A549 (cell line): Measurements from ENCODE around the gene SH3RF1. TPM values are rescaled to one million over a fixed set of nuclear protein-coding genes. Genes with fewer than 3 reads are reported as not detected.

Experiments used
- ATAC-seq, 2 experiments: fragments of 200-7000 bp in 1 of 2; fragments of >200 bp in 1 of 2; cut with Nextera tagmentation in 1 of 2; cut with Tn5 transposase in 1 of 2; 3 replicates each; pipeline versions ENCODE4 v1.8.0 to v1.9.1; 2018 to 2020; ENCODE audit warnings: mild to moderate bottlenecking in 1 of 2, moderate library complexity in 1 of 2
- CTCF ChIA-PET: fragments of 300-600 bp; sonication (Branson Sonifier 250); formaldehyde crosslinking; extraction: SDS; loops from one replicate; lab custom pipeline; 2021; ENCODE audit warnings: antibody characterized with exemption, inconsistent platforms; lab: Yijun Ruan, JAX
- POLR2A ChIA-PET: fragments of 350-600 bp; formaldehyde crosslinking; extraction: SDS; loops from one replicate; lab custom pipeline; 2021; ENCODE audit warnings: antibody characterized with exemption, inconsistent platforms; lab: Yijun Ruan, JAX
- DNase-seq, 2 experiments: peaks; one replicate each; pipeline versions ENCODE4 v3.0.0 to v3.0.0-alpha.2; 2011 to 2016; ENCODE audit warnings: low read depth in 1 of 2, low spot score in 1 of 2
- FAIRE-seq: peaks from 2 replicates; lab custom pipeline; 2011; peaks lifted over from hg19 to GRCh38; lab: Jason Lieb, UNC
- H3K27ac ChIP-seq, 2 experiments: fragments of >200 bp; sonication (Bioruptor Twin); formaldehyde crosslinking; 3 replicates each; pipeline ENCODE4 v1.5.1; 2016 to 2017
- H3K4me1 ChIP-seq: fragments of >200 bp; sonication (Bioruptor Twin); formaldehyde crosslinking; 3 replicates; pipeline ENCODE4 v1.6.1; 2016
- H3K4me2 ChIP-seq: fragments of >200 bp; sonication (Bioruptor Twin); formaldehyde crosslinking; 3 replicates; pipeline ENCODE4 v1.6.1; 2016
- H3K4me3 ChIP-seq: fragments of >200 bp; sonication (Bioruptor Twin); formaldehyde crosslinking; 3 replicates; pipeline ENCODE4 v1.5.1; 2016
- H3K9me3 ChIP-seq: fragments of >200 bp; sonication (Bioruptor Twin); formaldehyde crosslinking; 3 replicates; pipeline ENCODE4 v1.6.1; 2016
- BHLHE40 ChIP-seq: IDR thresholded peaks from 2 replicates; pipeline ENCODE4 v1.6.1; 2012; ENCODE audit warnings: low read depth, low read length, inconsistent platforms
- CBX2 ChIP-seq: fragments of 200-600 bp; sonication (generic); IDR thresholded peaks from 2 replicates; pipeline ENCODE4 v1.6.1; 2016; ENCODE audit warnings: low read depth, mild to moderate bottlenecking, borderline replicate concordance
- CHD2 ChIP-seq: fragments of 150-350 bp; IDR thresholded peaks from 2 replicates; pipeline ENCODE4 v1.6.1; 2014; ENCODE audit warnings: low read length; ENCODE audit not compliant: partially characterized antibody
- CHD4 ChIP-seq: fragments of 200-600 bp; sonication (generic); IDR thresholded peaks from 2 replicates; pipeline ENCODE4 v1.6.1; 2016; ENCODE audit warnings: antibody characterized with exemption, mild to moderate bottlenecking, borderline replicate concordance
- EHMT2 ChIP-seq: fragments of 200-600 bp; sonication (generic); IDR thresholded peaks from 2 replicates; pipeline ENCODE4 v1.6.1; 2016; ENCODE audit warnings: antibody characterized with exemption, low read depth, mild to moderate bottlenecking, moderate library complexity
- EP300 ChIP-seq, 2 experiments: fragments of >200 bp; sonication (Bioruptor Twin); formaldehyde crosslinking; IDR thresholded peaks; 2 replicates in 1 of 2; 3 replicates in 1 of 2; pipeline ENCODE4 v1.6.1; 2016 to 2017
- FOSB ChIP-seq: fragments of 250-450 bp; sonication (Bioruptor Pico); IDR thresholded peaks from 2 replicates; pipeline ENCODE4 v1.5.0; 2020; ENCODE audit warnings: mild to moderate bottlenecking, moderate library complexity
- HDAC2 ChIP-seq: fragments of 200-600 bp; sonication (generic); IDR thresholded peaks from 2 replicates; pipeline ENCODE4 v1.6.1; 2016
- HOXA7 ChIP-seq: fragments of 250-450 bp; sonication (Bioruptor Pico); IDR thresholded peaks from 2 replicates; pipeline ENCODE4 v1.5.0; 2020; ENCODE audit warnings: mild to moderate bottlenecking, moderate library complexity
- HOXB13 ChIP-seq: fragments of 250-450 bp; sonication (Bioruptor Pico); IDR thresholded peaks from 2 replicates; pipeline ENCODE4 v1.5.0; 2020; ENCODE audit warnings: low read depth, mild to moderate bottlenecking, moderate library complexity
- HOXB5 ChIP-seq: fragments of 250-450 bp; sonication (Bioruptor Pico); IDR thresholded peaks from 2 replicates; pipeline ENCODE4 v1.5.0; 2020; ENCODE audit warnings: mild to moderate bottlenecking, moderate library complexity
- JUNB ChIP-seq: fragments of >200 bp; sonication (Bioruptor Twin); formaldehyde crosslinking; IDR thresholded peaks from 2 replicates; pipeline ENCODE4 v1.6.1; 2016
- KDM1A ChIP-seq: fragments of 200-600 bp; sonication (generic); IDR thresholded peaks from 2 replicates; pipeline ENCODE4 v1.6.1; 2016; ENCODE audit warnings: low read depth, mild to moderate bottlenecking
- MAZ ChIP-seq: fragments of 150-350 bp; IDR thresholded peaks from 2 replicates; pipeline ENCODE4 v1.6.1; 2014; ENCODE audit warnings: antibody characterized with exemption, low read depth, low read length, borderline replicate concordance
- MYC ChIP-seq: IDR thresholded peaks from 2 replicates; pipeline ENCODE4 v1.6.1; 2012; ENCODE audit warnings: mild to moderate bottlenecking, inconsistent platforms, low read length, improper control_type of control experiment, borderline replicate concordance
- NPAS2 ChIP-seq: fragments of 250-450 bp; sonication (Bioruptor Pico); IDR thresholded peaks from 2 replicates; pipeline ENCODE4 v1.8.0; 2022; ENCODE audit warnings: mild to moderate bottlenecking, moderate library complexity, borderline replicate concordance
- RARB ChIP-seq: fragments of 250-450 bp; sonication (Bioruptor Pico); IDR thresholded peaks from 2 replicates; pipeline ENCODE4 v1.8.0; 2021; ENCODE audit warnings: mild to moderate bottlenecking, moderate library complexity
- RCOR1 ChIP-seq: fragments of 150-350 bp; IDR thresholded peaks from 2 replicates; pipeline ENCODE4 v1.6.1; 2014; ENCODE audit warnings: antibody characterized with exemption, low read length, low read depth
- SMC3 ChIP-seq: fragments of >200 bp; sonication (Bioruptor Twin); formaldehyde crosslinking; IDR thresholded peaks from 3 replicates; pipeline ENCODE4 v1.6.1; 2018; ENCODE audit warnings: inconsistent platforms
- SREBF2 ChIP-seq: fragments of 450-650 bp; IDR thresholded peaks from 2 replicates; pipeline ENCODE4 v1.6.1; 2014; ENCODE audit warnings: mild to moderate bottlenecking, moderate library complexity
- TFCP2L1 ChIP-seq: fragments of 250-450 bp; sonication (Bioruptor Pico); IDR thresholded peaks from 2 replicates; pipeline ENCODE4 v1.5.0; 2021; ENCODE audit warnings: mild to moderate bottlenecking
- WGBS: methylation state at CpG from one replicate; pipeline ENCODE4 v1.1.6; 2017; ENCODE audit errors: missing lambda C conversion rate; 5-methylcytosine and 5-hydroxymethylcytosine counted together
- polyA plus RNA-seq, 4 experiments: library from polyadenylated mRNA; depleted of rRNA in 3 of 4; stranded (reverse); fragments of >200 nt; fragmentation: RNase III in 1 of 4; extraction: RNeasy Plus Mini Kit Qiagen cat#74134 plus additional on column Dnase treatment in 1 of 4; gene quantifications; 2 replicates in 3 of 4; 3 replicates in 1 of 4; pipeline ENCODE4 v1.2.3, GENCODE V29; 2011 to 2017
- TF ChIP-seq, protein P1 (sequence below): fragments of 200-600 bp; sonication (generic); IDR thresholded peaks from 2 replicates; pipeline ENCODE4 v1.6.1; 2016; ENCODE audit warnings: antibody characterized with exemption, mild to moderate bottlenecking, moderate library complexity
- TF ChIP-seq, protein P2 (sequence below): fragments of 250-450 bp; sonication (Bioruptor Pico); IDR thresholded peaks from 2 replicates; pipeline ENCODE4 v1.5.0; 2021; ENCODE audit warnings: mild to moderate bottlenecking, moderate library complexity, borderline replicate concordance
- TF ChIP-seq, protein P3 (sequence below): fragments of >200 bp; sonication (Bioruptor Twin); formaldehyde crosslinking; IDR thresholded peaks from 3 replicates; pipeline ENCODE4 v1.6.1; 2016
- TF ChIP-seq, protein P4 (sequence below): fragments of >200 bp; sonication (Bioruptor Twin); formaldehyde crosslinking; IDR thresholded peaks from 3 replicates; pipeline ENCODE4 v1.5.1; 2016
- TF ChIP-seq, protein P5 (sequence below): fragments of 450-650 bp; IDR thresholded peaks from 2 replicates; pipeline ENCODE4 v1.6.1; 2014; ENCODE audit warnings: antibody characterized with exemption

SH3RF1 gene
- polyA plus RNA-seq, 2 of the 4 experiments (the other 2 are of a cell fraction), result 8.0 to 15.1 TPM

DNA sequence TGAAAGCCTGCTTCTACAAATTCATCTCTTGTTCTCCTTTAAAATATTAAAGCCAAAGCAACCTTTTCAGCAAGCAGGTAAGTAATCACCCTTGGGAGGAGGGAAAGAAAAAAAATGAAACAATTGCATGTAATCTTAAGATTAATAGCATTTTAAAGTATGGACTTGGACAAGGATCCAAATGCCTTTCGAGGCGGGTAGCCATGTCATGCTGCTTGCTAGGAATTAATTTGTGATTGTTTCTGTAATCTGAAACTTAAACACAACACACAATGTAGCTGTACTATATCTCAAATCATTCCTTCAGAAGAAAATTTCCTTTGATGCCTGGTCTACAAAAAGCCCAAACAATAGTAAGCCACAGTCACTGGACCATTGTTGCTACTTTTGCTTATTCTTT is 148.3 kb downstream of the SH3RF1 start:
- CTCF ChIA-PET, result no interaction called here
- FAIRE-seq (no peak), DNase-seq (no peak), ATAC-seq (no peak)
- no peak overlapping the region for H3K4me3 ChIP-seq
- WGBS, result 89% methylated on average over 2 of the region's 2 CpGs
- TF ChIP-seq BHLHE40 (no peak), SREBF2 (no peak), FOSB (CRISPR knock-in tag) (no peak), JUNB (no peak), MAZ (no peak), HDAC2 (no peak), KDM1A (no peak), CHD2 (no peak)
- no peaks in the 10 kb centered on the region for H3K9me3 ChIP-seq
- H3K4me1 ChIP-seq, result no peaks in the 10 kb centered on the region
- no peak overlapping the region for H3K4me2 ChIP-seq
- POLR2A ChIA-PET, result no interaction called here
- no peak overlapping the region for H3K27ac ChIP-seq

DNA sequence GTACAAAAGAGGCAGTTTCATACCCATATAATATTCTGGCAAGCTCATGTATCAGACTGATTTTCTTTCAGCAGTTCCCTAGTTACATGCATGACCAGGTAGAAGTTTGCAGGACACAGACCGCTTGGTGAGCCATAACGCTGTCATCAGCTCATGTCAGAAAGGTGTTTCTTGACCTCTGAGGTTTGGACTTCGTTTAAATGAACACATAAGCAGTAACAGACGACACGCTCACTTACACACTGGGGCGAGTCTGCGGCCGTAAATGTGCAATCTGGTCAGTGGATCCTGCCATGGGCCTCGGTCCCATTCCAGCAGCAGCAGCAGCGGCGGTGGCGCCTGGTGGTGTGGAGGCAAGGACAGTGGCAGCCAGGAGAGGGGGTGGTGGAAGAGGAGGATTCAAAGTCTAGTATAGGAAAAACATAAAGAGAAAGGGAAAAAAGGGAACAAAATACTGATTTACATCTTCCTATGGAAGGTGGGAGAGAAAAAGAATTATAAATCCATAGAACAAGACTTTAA is 148.8 kb downstream of the SH3RF1 start:
- H3K27ac ChIP-seq, result no peak overlapping the region
- H3K4me1 ChIP-seq, result no peaks in the 10 kb centered on the region; the same call in 2 of the 3 replicates
- no peaks in the 10 kb centered on the region for H3K9me3 ChIP-seq
- H3K4me3 ChIP-seq, result no peak overlapping the region
- WGBS, result 94% methylated on average over 11 of the region's 12 CpGs
- no peak for FAIRE-seq
- H3K4me2 ChIP-seq, result no peak overlapping the region
- ChIA-PET POLR2A (no interaction called here), CTCF (no interaction called here)
- ATAC-seq, result no peak
- TF ChIP-seq HOXB13 (CRISPR knock-in tag) (no peak), HDAC2 (no peak), NPAS2 (no peak), HOXB5 (CRISPR knock-in tag) (no peak), EHMT2 (no peak), SMC3 (no peak)
- TF ChIP-seq, protein P1, sequence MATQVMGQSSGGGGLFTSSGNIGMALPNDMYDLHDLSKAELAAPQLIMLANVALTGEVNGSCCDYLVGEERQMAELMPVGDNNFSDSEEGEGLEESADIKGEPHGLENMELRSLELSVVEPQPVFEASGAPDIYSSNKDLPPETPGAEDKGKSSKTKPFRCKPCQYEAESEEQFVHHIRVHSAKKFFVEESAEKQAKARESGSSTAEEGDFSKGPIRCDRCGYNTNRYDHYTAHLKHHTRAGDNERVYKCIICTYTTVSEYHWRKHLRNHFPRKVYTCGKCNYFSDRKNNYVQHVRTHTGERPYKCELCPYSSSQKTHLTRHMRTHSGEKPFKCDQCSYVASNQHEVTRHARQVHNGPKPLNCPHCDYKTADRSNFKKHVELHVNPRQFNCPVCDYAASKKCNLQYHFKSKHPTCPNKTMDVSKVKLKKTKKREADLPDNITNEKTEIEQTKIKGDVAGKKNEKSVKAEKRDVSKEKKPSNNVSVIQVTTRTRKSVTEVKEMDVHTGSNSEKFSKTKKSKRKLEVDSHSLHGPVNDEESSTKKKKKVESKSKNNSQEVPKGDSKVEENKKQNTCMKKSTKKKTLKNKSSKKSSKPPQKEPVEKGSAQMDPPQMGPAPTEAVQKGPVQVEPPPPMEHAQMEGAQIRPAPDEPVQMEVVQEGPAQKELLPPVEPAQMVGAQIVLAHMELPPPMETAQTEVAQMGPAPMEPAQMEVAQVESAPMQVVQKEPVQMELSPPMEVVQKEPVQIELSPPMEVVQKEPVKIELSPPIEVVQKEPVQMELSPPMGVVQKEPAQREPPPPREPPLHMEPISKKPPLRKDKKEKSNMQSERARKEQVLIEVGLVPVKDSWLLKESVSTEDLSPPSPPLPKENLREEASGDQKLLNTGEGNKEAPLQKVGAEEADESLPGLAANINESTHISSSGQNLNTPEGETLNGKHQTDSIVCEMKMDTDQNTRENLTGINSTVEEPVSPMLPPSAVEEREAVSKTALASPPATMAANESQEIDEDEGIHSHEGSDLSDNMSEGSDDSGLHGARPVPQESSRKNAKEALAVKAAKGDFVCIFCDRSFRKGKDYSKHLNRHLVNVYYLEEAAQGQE, result no peak
- DNase-seq, result no peak

DNA sequence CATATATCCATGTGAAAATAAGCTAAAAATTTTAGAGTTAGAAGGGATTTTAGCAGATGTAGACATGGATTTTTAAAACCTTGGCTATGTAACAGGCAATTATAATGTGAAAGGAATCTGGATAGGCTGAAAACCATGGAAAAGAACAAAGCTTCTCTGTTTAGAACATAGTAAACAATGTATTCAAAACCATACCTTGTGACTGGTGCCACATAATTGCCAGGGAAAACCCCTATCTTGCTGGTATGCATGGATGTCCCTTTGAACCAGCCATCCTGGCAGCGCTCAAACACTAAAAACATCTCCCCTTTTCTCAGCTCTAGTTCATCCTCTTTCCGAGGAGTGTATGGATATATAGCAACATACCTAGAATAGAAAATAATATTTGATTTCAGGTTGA is 150.1 kb downstream of the SH3RF1 start:
- WGBS, result 89% methylated on average over 2 of the region's 2 CpGs
- no peak for DNase-seq
- ATAC-seq, result no peak
- Histone ChIP-seq H3K4me3 (no peak overlapping the region), H3K27ac (no peak overlapping the region), H3K9me3 (no peaks in the 10 kb centered on the region), H3K4me1 (peaks cover 13% of the 10 kb centered on the region), H3K4me2 (no peak overlapping the region)
- ChIA-PET CTCF (interaction anchor here (0.8 to 1.5 kb wide), 2 partner anchors 8 to 153 kb away, joined by 3 to 5 read pairs; no protein-coding TSS in a partner anchor), POLR2A (no interaction called here)
- no peak for FAIRE-seq
- TF ChIP-seq RCOR1 (no peak), EP300 (IDR thresholded peaks at IDR 0.05) (no peak), CHD2 (no peak), CHD4 (no peak), TFCP2L1 (CRISPR knock-in tag) (no peak), MYC (no peak), RARB (no peak), HOXA7 (CRISPR knock-in tag) (no peak), CBX2 (no peak)
- TF ChIP-seq, protein P2, sequence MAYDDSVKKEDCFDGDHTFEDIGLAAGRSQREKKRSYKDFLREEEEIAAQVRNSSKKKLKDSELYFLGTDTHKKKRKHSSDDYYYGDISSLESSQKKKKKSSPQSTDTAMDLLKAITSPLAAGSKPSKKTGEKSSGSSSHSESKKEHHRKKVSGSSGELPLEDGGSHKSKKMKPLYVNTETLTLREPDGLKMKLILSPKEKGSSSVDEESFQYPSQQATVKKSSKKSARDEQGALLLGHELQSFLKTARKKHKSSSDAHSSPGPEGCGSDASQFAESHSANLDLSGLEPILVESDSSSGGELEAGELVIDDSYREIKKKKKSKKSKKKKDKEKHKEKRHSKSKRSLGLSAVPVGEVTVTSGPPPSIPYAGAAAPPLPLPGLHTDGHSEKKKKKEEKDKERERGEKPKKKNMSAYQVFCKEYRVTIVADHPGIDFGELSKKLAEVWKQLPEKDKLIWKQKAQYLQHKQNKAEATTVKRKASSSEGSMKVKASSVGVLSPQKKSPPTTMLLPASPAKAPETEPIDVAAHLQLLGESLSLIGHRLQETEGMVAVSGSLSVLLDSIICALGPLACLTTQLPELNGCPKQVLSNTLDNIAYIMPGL (CRISPR knock-in tag), result no peak
- TF ChIP-seq, protein P3, sequence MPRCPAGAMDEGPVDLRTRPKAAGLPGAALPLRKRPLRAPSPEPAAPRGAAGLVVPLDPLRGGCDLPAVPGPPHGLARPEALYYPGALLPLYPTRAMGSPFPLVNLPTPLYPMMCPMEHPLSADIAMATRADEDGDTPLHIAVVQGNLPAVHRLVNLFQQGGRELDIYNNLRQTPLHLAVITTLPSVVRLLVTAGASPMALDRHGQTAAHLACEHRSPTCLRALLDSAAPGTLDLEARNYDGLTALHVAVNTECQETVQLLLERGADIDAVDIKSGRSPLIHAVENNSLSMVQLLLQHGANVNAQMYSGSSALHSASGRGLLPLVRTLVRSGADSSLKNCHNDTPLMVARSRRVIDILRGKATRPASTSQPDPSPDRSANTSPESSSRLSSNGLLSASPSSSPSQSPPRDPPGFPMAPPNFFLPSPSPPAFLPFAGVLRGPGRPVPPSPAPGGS, result no peak
- TF ChIP-seq, protein P4, sequence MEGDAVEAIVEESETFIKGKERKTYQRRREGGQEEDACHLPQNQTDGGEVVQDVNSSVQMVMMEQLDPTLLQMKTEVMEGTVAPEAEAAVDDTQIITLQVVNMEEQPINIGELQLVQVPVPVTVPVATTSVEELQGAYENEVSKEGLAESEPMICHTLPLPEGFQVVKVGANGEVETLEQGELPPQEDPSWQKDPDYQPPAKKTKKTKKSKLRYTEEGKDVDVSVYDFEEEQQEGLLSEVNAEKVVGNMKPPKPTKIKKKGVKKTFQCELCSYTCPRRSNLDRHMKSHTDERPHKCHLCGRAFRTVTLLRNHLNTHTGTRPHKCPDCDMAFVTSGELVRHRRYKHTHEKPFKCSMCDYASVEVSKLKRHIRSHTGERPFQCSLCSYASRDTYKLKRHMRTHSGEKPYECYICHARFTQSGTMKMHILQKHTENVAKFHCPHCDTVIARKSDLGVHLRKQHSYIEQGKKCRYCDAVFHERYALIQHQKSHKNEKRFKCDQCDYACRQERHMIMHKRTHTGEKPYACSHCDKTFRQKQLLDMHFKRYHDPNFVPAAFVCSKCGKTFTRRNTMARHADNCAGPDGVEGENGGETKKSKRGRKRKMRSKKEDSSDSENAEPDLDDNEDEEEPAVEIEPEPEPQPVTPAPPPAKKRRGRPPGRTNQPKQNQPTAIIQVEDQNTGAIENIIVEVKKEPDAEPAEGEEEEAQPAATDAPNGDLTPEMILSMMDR, result no peak
- TF ChIP-seq, protein P5, sequence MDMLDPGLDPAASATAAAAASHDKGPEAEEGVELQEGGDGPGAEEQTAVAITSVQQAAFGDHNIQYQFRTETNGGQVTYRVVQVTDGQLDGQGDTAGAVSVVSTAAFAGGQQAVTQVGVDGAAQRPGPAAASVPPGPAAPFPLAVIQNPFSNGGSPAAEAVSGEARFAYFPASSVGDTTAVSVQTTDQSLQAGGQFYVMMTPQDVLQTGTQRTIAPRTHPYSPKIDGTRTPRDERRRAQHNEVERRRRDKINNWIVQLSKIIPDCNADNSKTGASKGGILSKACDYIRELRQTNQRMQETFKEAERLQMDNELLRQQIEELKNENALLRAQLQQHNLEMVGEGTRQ, result no peak
